Measurements from ENCODE around the gene KIAA0825.

- no peak for TF ChIP-seq CTCF (IDR thresholded peaks at IDR 0.05)
- TF ChIP-seq POLR2A (IDR thresholded peaks at IDR 0.05) = no peak
Observed at GRCh38 chr5:94646758-94647157, 28.4 kb upstream of the KIAA0825 start.
